BE2C (cell line): ENCODE measurements around the gene ENDOG.
"Not testable (repeated sequence)": the region's sequence is repeated elsewhere in the genome, so short reads cannot be mapped to it uniquely, and the experiment has no call there.

Source experiments
- DNase-seq: peaks from one replicate; pipeline ENCODE4 v3.0.0-alpha.2; 2020
- H3K27me3 ChIP-seq: fragments of 250-450 bp; sonication (Bioruptor Pico); 2 replicates; pipeline ENCODE4 v1.5.1; 2020; ENCODE audit warnings: mild to moderate bottlenecking
- H3K36me3 ChIP-seq: fragments of 250-450 bp; sonication (Bioruptor Pico); 2 replicates; pipeline ENCODE4 v1.5.1; 2020; ENCODE audit warnings: mild to moderate bottlenecking
- H3K4me1 ChIP-seq: fragments of 250-450 bp; sonication (Bioruptor Pico); 2 replicates; pipeline ENCODE4 v1.5.1; 2020
- H3K4me3 ChIP-seq: 2 replicates; pipeline ENCODE4 v1.5.1; 2011; ENCODE audit warnings: low read depth, low read length
- H3K9me3 ChIP-seq: fragments of 250-450 bp; sonication (Bioruptor Pico); 2 replicates; pipeline ENCODE4 v1.5.1; 2020
- CTCF ChIP-seq: IDR thresholded peaks from 2 replicates; pipeline ENCODE4 v1.5.1; 2012; ENCODE audit warnings: mild to moderate bottlenecking, low read depth, low read length

Gene ENDOG

GRCh38 chr9:128851779-128852600 is 33.7 kb downstream of the ENDOG start:
- H3K4me1 ChIP-seq = peaks cover 20% of the 10 kb centered on the region
- peak overlapping the region; percentile 10; the same call in 1 of the 2 replicates for H3K4me3 ChIP-seq
- peak; percentile 60 for DNase-seq
- not testable (repeated sequence) for H3K27me3 ChIP-seq, H3K9me3 ChIP-seq, H3K36me3 ChIP-seq
- TF ChIP-seq CTCF = peak; percentile 64

GRCh38 chr9:128852646-128853045 is 34.3 kb downstream of the ENDOG start:
- H3K9me3 ChIP-seq, H3K27me3 ChIP-seq, H3K36me3 ChIP-seq, DNase-seq: not testable (repeated sequence)
- Histone ChIP-seq H3K4me3 (peak overlapping the region; percentile 10; the same call in 1 of the 2 replicates), H3K4me1 (peaks cover 20% of the 10 kb centered on the region)

- H3K9me3 ChIP-seq, H3K36me3 ChIP-seq, DNase-seq, H3K27me3 ChIP-seq, H3K4me3 ChIP-seq: not testable (repeated sequence)
- H3K4me1 ChIP-seq = peaks cover 20% of the 10 kb centered on the region
Observed at GRCh38 chr9:128854454-128854853, 36.2 kb downstream of the ENDOG start.

- not testable (repeated sequence) for H3K4me3 ChIP-seq, DNase-seq, H3K9me3 ChIP-seq, H3K36me3 ChIP-seq, H3K27me3 ChIP-seq
- peaks cover 19% of the 10 kb centered on the region for H3K4me1 ChIP-seq
Observed at GRCh38 chr9:128858476-128858875, 40.2 kb downstream of the ENDOG start.

GRCh38 chr9:128860937-128861336 is 42.6 kb downstream of the ENDOG start:
- no peaks in the 10 kb centered on the region for H3K4me1 ChIP-seq
- no peak for DNase-seq

GRCh38 chr9:128861501-128861900 is 43.2 kb downstream of the ENDOG start:
- Histone ChIP-seq H3K4me1 (no peaks in the 10 kb centered on the region), H3K27me3 (no peaks in the 10 kb centered on the region), H3K36me3 (peaks cover 3% of the 10 kb centered on the region), H3K9me3 (no peaks in the 10 kb centered on the region), H3K4me3 (no peak overlapping the region)
- no peak for DNase-seq
- TF ChIP-seq CTCF = no peak

More at GRCh38 chr9:128860937-128861336, 42.6 kb downstream of the ENDOG start:
- Histone ChIP-seq H3K36me3 (peaks cover 3% of the 10 kb centered on the region), H3K27me3 (no peaks in the 10 kb centered on the region), H3K4me3 (no peak overlapping the region), H3K9me3 (no peaks in the 10 kb centered on the region)
- no peak for TF ChIP-seq CTCF

- TF ChIP-seq CTCF = no peak
- H3K4me3 ChIP-seq = no peak overlapping the region
- H3K27me3 ChIP-seq = no peaks in the 10 kb centered on the region
- peaks cover 3% of the 10 kb centered on the region for H3K36me3 ChIP-seq
- DNase-seq = no peak
- no peaks in the 10 kb centered on the region for H3K4me1 ChIP-seq
- H3K9me3 ChIP-seq = no peaks in the 10 kb centered on the region
Observed at GRCh38 chr9:128862401-128862851, 44.1 kb downstream of the ENDOG start.
